ENCODE measurements around the gene ATP6V1E1.

The ATP6V1E1 gene

GRCh38 chr22:17633217-17633997 lies 4.9 kb upstream of the ATP6V1E1 start:
- no peak for DNase-seq

DNA sequence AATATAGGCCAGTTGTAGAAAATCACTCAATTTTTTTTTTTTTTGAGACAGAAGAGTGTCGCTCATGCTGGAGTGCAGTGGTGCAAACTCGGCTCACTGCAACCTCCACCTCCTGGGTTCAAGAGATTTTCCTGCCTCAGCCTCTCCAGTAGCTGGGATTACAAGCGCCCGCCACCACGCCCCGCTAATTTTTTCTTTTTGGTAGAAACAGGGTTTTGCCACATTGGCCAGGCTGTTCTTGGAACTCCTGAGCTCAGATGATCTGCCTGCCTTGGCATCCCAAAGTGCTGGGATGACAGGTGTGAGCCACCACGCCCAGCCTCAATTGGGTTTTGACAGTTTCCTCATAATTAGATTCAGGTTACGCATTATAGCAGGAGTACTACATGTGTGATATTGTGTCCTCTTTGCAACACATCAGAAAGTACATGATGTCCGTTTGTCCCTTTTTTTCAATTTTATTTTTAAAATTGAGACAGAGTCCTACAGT lies 2.6 kb upstream of the ATP6V1E1 start:
- DNase-seq: no peak

DNA sequence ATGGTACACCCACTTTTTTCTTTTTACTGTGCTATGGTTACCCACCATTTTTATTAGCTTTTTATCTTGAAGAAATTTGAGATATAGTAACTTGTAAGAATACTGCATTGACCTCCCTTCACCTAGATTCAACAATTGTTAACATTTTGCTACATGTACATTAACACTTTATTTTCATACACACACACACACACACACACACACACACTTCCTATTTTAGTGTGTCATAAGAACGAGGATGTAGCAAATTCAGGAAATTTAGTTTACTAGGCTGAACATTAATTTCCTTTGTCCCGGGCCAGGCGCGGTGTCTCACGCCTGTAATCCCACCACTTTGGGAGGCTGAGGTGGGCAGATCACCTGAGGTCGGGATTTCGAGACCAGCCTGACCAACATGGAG lies 1.1 kb upstream of the ATP6V1E1 start:
- no peak for DNase-seq

DNA sequence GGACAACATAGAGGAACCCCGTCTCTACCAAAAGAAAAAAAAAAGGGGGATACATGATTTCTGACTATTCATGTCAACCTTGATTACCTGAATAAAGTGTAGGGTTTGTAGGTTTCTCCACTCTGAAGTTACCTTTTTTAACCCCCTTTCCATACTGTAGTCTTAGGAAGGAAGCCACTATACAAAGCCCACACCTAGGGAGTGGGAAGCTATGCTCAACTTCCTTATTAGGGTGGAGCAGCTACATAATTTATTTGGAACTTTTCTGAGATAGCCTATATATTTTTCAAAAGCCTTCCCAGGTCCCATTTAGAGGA lies 582 bp upstream of the ATP6V1E1 start:
- no peak for DNase-seq

DNA sequence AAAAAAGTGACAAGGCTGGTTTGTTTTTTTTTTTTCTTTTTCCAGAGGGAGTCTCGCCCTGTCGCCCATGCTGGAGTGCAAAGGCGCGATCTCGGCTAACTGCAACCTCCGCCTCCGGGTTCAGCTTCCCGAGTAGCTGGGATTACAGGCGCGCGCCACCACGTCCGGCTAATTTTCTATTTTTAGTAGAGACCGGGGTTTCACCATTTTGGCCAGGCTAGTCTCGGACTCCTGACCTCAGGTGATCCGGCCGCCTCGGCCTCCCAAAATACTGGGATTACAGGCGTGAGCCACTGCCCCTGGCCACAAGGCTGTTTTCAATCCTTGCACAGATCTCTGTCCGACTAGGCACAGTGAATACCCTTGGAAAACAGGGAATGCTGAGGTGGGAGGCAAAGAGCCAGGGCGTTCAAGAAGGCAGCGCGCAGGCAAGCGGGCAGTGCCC lies 566 bp downstream of the ATP6V1E1 start:
- DNase-seq: no peak

DNA sequence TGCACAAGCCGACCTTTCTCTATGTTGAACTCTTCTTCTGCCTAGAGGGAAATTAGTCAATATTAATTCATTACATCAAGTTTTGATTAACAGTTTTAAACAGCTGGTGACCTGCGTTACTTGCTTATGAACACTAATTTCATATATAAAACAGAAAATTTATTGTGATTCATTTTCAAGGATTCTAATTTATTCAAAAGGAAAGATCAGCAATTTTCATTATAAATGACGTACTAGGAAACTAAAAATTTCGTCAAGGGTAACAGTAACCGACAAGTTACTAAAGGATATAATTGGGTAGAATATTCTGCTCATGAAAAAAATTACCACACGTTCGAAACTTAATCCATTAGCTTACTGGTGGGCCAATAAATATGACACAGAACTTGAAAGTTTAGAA lies 15.3 kb downstream of the ATP6V1E1 start:
- no peak for DNase-seq

- DNase-seq: no peak
Observed at GRCh38 chr22:17612057-17612456, 16.5 kb downstream of the ATP6V1E1 start.

GRCh38 chr22:17607891-17608521 lies 20.5 kb downstream of the ATP6V1E1 start:
- no peak for DNase-seq

DNA sequence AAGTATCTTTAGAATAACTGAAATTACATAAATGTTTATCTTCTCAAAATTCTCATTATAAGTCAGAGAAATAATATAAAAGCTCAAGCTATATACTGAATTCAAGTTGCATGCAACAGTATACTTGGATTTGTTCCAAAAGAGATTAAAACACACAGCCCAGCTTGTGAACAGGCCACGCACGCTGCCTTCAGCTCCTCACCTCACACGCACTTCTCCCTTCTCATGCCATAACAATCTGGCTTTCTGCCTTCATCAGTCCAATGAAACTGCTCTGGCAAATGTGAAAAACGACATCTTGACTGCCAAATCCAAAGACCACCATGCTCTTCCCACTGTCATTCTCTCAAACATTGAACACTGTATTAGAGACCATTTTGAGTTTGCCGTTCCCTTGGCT lies 22.1 kb downstream of the ATP6V1E1 start:
- DNase-seq: no peak

GRCh38 chr22:17603668-17604067 lies 24.9 kb downstream of the ATP6V1E1 start:
- DNase-seq: no peak

- DNase-seq: no peak
Observed at GRCh38 chr22:17601031-17601430, 27.5 kb downstream of the ATP6V1E1 start.

DNA sequence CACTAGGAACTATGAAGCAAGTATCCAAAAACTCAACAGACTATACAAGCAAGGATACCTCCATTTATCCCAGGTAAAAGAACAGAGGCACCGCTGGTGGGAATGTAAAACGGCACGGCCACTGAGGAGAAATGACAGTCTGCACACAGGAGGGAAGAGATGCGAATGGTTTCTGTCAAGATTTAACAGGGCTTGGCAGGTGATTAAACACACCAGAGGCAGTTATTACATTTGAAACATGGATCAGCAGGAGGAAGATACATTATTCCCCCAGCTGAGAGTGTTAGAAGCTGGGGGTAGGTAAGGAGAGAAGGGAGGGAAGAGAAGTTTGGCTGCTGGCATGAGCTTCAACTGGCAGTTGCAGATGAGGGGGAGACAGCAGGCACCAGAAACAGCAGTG lies 30.2 kb downstream of the ATP6V1E1 start:
- DNase-seq: no peak

DNA sequence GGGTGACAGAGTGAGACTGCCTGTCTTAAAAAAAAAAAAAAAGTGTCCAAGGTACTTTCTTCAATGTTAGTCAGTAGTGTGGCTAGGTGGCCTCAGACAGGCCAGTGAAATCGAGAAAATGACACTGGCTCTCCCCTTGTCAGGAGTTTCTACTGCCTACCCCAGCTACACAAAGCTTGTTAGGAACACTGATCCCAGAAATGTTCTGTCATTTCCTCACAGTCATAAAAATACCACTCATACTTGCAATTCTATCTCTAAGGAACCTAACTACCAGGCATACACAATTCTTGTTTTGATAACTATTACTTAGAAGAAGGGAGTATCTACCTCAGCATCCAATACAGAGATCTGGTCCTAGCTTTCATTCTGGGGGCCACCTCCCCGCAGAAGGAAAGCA lies 31.3 kb downstream of the ATP6V1E1 start:
- no peak for DNase-seq

GRCh38 chr22:17596226-17596625 lies 32.3 kb downstream of the ATP6V1E1 start:
- no peak for DNase-seq

DNA sequence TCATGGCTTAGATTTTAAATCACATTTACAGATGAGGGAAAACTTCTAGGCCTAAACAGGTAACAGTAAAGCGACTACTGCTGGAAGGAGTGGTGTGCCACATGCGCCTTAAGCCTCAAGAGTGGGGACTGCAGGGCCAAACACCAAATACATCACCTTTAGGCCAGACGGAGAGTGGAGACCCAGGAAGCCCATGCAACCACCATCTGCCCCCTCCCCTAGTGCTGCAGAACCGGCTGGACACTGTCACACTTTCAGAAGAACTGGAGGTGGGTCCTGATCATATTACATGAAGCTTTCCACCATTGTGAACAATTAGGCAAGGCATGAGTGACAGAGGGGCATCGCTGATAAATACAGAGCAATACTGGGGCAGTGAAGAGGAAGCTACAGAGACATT lies 36.3 kb downstream of the ATP6V1E1 start:
- no peak for DNase-seq

DNA sequence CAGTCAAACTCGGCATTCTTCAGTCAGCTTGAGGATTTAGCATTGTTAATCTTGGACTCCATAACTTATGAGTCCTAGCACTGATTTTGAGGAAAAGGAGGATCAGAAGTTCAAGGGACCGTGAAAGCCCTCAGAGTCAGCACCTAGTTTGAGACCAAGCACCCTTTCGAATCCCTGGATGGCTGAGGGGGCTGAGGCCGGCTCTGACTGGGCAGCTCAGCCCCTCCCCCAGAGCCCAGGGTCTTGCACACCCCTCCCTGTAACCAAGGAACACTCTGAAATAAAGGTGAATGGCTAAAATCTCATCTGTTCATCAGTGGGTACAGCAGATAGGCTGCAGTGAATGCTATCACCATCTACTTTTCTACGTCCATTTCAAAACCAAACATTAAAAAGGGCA lies 38.0 kb downstream of the ATP6V1E1 start:
- DNase-seq: no peak

GRCh38 chr22:17589810-17590375 lies 38.7 kb downstream of the ATP6V1E1 start:
- DNase-seq: no peak

GRCh38 chr22:17588606-17589005 lies 39.9 kb downstream of the ATP6V1E1 start:
- no peak for DNase-seq

DNA sequence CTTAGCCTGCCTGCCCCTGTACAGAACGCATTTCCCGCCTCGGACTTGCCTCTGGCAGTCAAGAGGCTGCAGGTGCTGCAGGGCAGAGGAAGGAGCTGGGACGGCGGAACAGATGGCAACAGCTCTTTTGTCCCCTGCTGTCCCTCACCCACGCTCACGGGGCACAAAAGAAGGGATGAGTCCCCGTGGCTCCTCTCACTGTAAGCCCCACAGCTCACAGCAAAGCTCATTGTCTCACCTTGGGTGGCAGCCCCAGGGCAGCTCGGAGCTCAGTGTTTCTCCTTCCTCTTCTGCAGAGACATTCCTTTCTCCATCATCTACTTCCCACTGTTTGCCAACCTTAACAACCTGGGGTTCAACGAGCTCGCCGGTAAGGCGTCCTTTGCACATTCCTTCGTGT lies 40.9 kb downstream of the ATP6V1E1 start:
- no peak for DNase-seq

DNA sequence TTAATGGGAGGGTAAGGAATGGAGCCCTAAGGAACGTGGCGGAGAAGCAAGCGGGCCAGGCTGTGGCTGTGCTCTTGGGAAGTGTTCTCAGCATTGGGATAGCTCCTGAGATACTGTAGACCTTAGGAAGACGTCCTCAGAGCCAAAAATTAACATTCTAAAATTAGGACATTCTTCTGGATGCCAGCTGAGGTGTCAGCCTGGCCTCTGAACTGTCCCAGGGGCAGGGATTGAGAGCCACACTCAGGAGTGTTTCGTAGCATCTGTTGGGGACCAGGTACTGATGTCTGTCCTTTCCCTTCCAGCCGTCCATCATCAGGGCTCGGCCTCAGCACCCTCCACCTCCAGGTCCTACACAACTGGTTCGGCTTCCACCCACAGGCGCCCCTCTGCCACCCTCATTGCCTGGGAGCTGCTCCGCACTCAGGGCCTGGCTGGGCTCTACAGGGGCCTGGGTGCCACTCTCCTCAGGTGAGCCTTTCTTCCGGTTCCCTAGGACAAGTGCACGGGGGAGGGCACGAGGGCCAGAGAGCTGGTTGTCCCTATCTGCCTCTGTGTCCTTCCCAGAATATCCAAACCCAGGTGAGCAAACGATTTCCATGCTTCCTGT lies 41.6 kb downstream of the ATP6V1E1 start:
- DNase-seq: no peak

- no peak for DNase-seq
Observed at GRCh38 chr22:17583151-17583550, 45.4 kb downstream of the ATP6V1E1 start.

GRCh38 chr22:17581631-17582030 lies 46.9 kb downstream of the ATP6V1E1 start:
- DNase-seq: no peak

DNA sequence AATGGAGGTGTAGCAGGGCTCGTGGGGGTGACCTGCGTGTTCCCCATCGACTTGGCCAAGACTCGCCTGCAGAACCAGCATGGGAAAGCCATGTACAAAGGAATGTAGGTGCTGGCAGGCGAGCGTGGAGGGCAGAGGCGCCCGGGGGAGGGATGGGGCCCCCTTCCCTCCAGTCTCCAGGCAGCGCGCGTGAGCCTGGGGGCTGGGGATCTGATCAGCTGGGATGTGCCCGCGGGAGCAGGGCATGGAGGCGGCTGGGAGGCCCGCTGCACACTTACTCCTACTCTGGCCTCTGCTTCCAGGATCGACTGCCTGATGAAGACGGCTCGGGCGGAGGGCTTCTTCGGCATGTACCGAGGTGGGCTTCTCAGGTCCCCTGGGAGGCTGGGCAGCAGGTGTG lies 47.5 kb downstream of the ATP6V1E1 start:
- DNase-seq: no peak
